HG03432 (cell line): Measurements from ENCODE around the gene GLYATL3.
A peak's percentile ranks its signal among the peaks of the same experiment; 100 is the strongest.

Source experiments
- ATAC-seq: cut with Tn5 transposase; IDR thresholded peaks from one replicate; pipeline ENCODE4 v1.9.1; 2021; ENCODE audit warnings: mild to moderate bottlenecking, moderate library complexity; ENCODE audit not compliant: unreplicated experiment

The GLYATL3 gene

DNA sequence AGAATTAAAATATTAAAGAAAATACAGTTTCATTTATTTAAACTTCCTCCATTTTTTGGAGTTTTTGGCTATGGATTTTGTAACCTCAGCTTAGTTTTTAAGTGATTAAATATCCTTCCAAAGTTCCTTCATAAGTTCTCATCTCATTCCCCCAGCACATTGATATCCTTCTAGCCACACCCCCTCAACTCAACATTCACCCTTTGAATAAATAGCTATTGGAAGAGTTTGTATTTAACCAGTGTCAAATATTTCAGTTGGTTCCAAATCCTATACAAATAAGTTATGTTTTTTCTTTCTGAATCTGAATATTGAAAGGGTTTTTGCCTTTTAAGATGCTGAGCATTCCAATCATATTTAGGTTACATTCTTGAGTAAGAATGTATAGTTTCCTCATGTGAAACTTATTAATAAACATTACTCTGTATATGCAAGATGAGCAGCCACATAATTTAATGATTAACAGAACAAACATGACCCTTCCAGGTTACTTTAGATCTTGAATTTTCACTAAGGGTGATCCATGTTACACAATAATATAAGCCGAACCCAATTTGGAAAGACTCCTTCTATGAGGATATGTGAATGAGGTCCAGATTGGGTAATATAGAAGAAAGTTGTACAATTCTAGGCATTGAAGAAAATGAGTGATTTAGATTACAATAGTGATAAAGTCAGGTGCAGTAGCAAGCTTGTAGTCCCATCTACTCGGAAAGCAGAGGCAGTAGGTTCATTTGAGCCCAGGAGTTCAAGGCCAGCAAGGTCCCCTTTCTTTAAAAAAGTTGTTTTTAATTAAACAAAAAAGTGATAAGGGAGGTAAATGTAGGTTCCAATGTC is 13.6 kb downstream of the GLYATL3 start:
- no peak for ATAC-seq

DNA sequence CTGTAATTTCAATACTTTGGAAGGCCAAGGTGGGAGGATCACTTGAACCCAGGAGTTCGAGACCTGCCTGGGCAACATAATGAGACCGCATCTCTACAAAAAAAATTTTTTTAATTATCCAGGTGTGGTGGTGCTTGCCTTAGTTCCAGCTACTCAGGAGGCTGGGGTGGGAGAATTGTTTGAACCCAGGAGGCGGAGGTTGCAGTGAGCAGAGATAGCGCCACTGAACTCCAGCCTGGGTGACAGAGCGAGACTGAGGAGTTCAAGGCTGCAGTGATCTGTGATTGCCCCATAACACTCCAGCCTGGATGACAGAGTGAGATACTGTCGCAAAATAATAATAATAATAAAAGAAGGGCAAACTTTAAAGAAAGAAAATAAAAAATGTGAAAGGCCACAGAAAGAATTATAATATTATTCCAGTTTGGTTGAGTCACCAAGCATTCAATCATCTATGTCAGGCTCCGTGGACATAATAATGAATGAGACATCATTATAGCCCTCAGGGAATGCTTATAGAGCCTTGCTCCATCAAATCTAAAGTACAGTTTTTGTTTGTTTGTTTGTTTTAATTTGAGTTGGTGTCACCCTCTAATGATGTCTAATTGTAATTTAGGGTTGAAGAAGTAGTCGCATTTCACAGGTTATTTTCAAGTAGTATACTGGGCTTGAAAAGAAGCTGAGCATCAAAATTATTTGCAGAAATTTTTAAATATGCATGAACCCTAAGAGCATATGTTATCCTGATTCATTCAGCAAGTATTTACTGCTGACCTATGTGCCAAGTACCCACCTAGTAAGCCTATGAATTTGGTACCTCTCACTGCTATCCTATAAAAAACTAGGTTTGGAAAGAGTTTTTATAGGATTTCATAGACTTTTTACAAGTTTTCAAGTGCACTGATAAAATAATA is 15.1 kb downstream of the GLYATL3 start:
- ATAC-seq: no peak

DNA sequence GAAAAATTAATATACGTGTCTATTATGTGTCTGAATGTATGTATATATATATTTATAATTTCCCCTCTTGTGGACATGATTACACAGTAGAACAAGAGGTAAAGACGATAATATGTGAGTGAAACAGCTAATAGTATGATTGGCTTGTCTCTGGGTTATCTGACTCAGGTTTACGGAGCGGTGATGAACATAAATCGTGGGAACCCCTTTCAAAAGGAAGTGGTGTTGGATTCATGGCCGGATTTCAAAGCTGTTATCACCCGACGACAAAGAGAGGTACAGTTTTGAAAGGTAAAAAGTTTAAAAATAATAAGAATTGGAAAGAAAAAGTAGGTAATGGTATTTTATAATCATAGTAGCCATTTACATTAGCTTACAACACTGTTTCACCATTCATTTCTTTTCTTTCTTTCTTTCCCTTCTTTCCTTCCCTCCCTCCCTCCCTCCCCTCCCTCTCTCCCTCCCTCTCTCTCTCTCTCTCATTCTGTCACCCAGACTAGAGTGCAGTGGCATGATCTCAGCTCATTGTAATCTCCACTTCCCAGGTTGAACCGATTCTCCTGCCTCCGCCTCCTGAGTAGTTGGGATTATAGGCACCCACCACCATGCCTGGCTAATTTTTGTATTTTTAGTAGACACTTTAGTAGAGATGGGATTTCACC is 15.9 kb downstream of the GLYATL3 start:
- no peak for ATAC-seq

GRCh38 chr6:49516147-49516505 is 16.4 kb downstream of the GLYATL3 start:
- no peak for ATAC-seq

GRCh38 chr6:49517919-49518318 is 18.2 kb downstream of the GLYATL3 start:
- no peak for ATAC-seq

DNA sequence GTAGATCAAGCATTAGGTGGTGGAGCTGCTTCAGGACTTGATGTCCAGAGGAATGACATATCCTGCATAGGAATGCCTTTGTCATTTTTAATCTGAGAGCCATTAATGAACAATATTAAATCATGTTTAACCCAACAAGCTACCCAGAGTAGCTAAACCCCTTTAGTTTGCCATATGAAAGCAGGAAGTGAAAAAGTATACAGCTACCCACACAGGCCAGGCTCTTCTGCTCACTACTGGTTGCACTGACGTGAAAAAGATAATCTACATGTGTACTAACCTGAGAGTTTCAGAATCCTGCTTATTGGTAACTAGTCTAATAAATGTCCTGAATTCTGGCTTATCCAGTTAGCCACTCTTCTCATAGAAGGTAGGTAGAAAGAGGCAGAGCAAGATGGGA is 19.9 kb downstream of the GLYATL3 start:
- ATAC-seq: peak; percentile 95

GRCh38 chr6:49522710-49523593 is 23.2 kb downstream of the GLYATL3 start:
- ATAC-seq: no peak

- no peak for ATAC-seq
Measured at GRCh38 chr6:49523901-49524300, 24.2 kb downstream of the GLYATL3 start.

DNA sequence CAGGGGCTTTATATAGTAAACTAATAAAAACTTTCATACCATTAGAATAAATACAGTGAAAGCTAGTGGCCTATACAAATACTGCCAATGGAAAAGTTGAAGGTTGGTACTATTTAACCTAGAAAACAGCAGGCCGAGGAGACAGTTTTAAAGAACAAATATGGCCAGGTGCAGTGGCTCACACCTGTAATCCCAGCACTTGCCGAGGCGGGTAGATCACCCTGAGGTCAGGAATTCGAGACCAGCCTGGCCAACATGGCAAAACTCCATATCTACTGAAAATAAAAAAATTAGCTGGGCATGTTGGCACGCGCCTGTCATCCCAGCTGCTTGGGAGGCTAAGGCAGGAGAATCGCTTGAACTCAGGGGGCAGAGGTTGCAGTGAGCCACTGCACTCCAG is 24.8 kb downstream of the GLYATL3 start:
- no peak for ATAC-seq

DNA sequence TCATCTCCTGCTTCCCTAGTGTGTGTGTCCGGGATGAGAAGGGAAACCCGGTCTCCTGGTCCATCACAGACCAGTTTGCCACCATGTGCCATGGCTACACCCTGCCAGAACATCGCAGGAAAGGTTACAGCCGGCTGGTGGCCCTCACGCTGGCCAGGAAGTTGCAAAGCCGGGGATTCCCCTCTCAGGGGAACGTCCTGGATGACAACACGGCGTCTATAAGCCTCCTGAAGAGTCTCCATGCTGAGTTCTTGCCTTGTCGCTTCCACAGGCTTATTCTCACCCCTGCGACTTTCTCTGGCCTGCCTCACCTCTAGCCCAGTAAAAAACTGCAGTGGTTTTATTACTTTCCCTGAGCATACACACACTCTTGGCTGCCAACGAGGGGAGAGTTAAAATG is 26.9 kb downstream of the GLYATL3 start:
- ATAC-seq: no peak

DNA sequence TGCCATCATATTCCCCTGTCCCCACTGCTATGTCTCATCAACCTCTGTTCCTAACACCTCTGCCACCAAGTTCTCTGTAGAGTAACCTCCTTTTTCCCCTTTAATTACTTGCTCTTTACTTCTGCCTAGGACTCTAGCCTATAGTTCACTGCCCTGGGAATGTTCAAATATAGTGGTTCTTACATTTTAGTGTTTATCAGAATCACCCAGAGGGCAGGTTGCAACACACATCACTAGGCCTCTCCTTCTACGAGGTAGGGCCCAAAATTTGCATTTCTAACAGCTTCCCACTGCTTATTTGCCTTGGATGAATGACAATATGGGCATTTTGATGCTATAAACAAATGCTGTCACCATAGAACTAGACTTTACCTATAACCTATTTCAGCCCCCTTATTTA is 27.6 kb downstream of the GLYATL3 start:
- ATAC-seq: no peak

DNA sequence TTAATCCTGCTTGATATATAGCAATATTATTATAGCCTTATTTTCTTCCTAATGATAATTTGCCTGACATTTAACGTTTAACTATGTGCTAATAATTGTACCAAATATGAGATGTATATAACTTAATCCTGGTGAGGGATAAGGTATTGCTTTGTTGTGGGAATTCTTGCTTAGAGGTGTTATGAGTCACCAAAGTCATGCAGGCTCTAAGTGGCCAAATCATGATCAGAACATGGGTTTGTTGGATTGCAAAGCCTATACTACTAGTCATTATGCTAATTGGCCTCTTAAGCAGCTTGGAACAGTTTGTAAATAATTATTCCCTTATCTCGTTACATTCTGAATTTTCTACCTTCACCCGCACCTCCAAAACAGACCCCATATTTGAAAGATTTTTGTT is 28.8 kb downstream of the GLYATL3 start:
- ATAC-seq: no peak

- ATAC-seq: no peak
Measured at GRCh38 chr6:49530141-49530776, 30.5 kb downstream of the GLYATL3 start.

- ATAC-seq: peak; percentile 97
Measured at GRCh38 chr6:49531774-49532569, 32.2 kb downstream of the GLYATL3 start.

GRCh38 chr6:49535795-49536194 is 36.1 kb downstream of the GLYATL3 start:
- ATAC-seq: no peak

- ATAC-seq: no peak
Measured at GRCh38 chr6:49539102-49539501, 39.4 kb downstream of the GLYATL3 start.

DNA sequence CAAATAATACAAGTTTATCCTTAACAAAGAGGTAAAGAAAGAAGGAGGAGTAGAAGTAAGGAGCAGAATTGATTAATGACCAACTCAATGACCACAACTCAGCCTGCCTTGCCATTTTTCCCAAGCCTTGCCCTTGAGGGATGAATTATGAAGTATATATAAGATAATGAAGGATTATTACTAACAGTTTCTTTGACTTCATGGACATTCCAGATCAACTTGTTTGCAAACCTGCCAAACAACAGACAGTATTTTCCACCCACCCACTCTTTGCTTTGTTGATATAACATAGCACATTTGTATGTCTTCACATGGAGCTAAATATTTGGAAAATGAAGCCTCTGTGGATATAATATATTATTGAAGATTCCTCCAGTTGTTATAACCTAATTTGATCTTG is 40.9 kb downstream of the GLYATL3 start:
- ATAC-seq: no peak

DNA sequence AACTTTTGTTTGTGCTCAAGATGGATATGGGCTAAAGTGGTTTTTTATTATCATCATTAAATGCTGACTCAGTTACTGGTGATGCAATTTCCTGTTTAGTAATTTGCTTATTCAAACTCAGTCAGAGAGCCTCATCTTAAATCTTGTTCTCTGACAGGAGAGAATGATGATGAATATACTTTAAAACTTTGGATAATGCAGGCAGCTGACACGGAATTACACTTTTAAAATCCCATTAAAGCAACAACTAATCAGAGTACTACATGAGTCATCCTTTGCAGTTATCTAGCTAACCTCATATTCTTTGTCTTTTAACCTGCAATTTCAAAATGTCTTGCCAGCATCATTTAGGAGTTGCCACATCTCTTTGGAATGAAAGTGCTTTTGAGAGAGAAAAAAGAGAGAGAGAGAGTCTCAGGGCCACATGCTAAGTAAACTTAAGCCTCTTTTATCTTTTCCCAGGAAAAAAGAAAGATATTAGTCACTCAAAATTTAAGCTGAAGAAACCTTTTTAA is 41.5 kb downstream of the GLYATL3 start:
- ATAC-seq: no peak

DNA sequence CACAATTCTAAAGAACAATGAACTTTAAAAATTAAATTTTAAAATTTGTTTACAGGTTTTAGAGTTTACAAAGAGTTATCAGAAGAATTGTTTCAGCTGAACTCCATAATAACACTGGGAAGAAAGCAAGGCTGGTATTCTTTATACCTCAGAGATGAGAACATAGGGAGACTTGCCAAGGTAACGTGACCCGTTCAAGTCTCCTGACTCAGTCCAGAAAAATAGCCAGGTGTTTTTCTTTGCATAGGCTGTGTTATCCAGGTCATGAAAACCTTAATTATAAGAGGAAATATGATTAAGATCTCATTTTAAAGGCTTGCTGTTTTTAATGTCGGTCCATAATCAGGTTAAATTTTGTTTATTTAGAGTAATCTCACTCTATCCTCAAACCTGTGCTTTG is 42.2 kb downstream of the GLYATL3 start:
- no peak for ATAC-seq
